Activated naive CD4-positive, alpha-beta T cell treated with anti-CD3 and anti-CD28 coated beads, Interleukin-2, amount 50 U/mL, for 24 hours (primary cell): ENCODE data around the gene EIF3K.

Experiments used
- H3K27ac Mint-ChIP-seq: one replicate; pipeline ENCODE4 v1.8.0; 2021; ENCODE audit warnings: mild to moderate bottlenecking, mixed read lengths
- H3K27me3 Mint-ChIP-seq: one replicate; pipeline ENCODE4 v1.8.0; 2021; ENCODE audit warnings: mixed read lengths
- H3K36me3 Mint-ChIP-seq: one replicate; pipeline ENCODE4 v1.8.0; 2021; ENCODE audit warnings: mixed read lengths
- H3K4me1 Mint-ChIP-seq: one replicate; pipeline ENCODE4 v1.8.0; 2021; ENCODE audit warnings: mixed read lengths
- H3K4me3 Mint-ChIP-seq: one replicate; pipeline ENCODE4 v1.8.0; 2021; ENCODE audit warnings: mild to moderate bottlenecking, mixed read lengths
- H3K9me3 Mint-ChIP-seq: one replicate; pipeline ENCODE4 v1.8.0; 2021; ENCODE audit warnings: mixed read lengths

EIF3K gene

GRCh38 chr19:38654628-38655055 is 35.7 kb downstream of the EIF3K start:
- Mint-ChIP-seq H3K27me3 (peaks cover 9% of the 10 kb centered on the region), H3K27ac (no peak overlapping the region), H3K36me3 (peaks cover 4% of the 10 kb centered on the region), H3K9me3 (no peaks in the 10 kb centered on the region), H3K4me1 (peaks cover 65% of the 10 kb centered on the region), H3K4me3 (no peak overlapping the region)

DNA sequence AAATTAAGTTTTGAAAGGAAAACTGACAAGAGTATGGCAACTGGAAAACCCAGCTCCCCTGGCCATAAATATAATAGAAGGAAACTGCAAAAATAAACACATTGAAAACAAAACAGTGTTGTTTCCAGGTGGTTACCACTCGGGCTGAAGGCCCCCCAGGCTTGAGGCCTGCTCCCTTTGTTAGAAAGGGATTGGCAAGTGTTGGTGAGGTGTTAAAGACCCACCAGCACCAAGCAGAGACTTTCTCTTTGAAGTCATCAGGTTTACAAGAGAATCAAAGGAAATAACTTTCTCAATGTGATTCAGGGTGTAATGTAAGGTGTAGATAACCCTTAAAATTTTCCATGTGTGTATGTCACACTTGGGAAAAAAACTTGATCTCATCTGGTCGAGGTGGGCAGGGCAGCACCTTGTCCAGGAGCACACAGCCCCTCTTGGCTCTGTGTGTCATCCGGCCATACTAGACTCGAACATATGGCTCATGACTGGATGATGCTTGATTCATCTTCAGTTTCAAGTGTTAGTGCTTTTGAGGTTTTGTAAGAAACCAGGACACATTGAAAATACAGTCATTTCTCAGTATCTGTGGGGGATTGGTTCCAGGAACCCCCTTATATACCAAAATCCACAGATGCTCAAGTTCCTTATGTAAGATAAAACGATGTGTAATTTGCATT is 36.3 kb downstream of the EIF3K start:
- peaks cover 58% of the 10 kb centered on the region for H3K4me1 Mint-ChIP-seq

GRCh38 chr19:38656171-38656981 is 37.4 kb downstream of the EIF3K start:
- no peaks in the 10 kb centered on the region for H3K9me3 Mint-ChIP-seq
- H3K36me3 Mint-ChIP-seq = peaks cover 6% of the 10 kb centered on the region
- peaks cover 57% of the 10 kb centered on the region for H3K4me1 Mint-ChIP-seq
- peaks cover 14% of the 10 kb centered on the region for H3K27me3 Mint-ChIP-seq
- peak overlapping the region; percentile 77 for H3K27ac Mint-ChIP-seq
- H3K4me3 Mint-ChIP-seq = peak overlapping the region; percentile 70

More for the DNA sequence above, 36.3 kb downstream of the EIF3K start:
- Mint-ChIP-seq H3K9me3 (no peaks in the 10 kb centered on the region), H3K36me3 (peaks cover 4% of the 10 kb centered on the region), H3K27ac (peak overlapping the region; percentile 77), H3K4me3 (no peak overlapping the region), H3K27me3 (peaks cover 9% of the 10 kb centered on the region)

- Mint-ChIP-seq H3K27ac (peak overlapping the region; percentile 41), H3K36me3 (peaks cover 6% of the 10 kb centered on the region), H3K9me3 (no peaks in the 10 kb centered on the region), H3K4me1 (peaks cover 57% of the 10 kb centered on the region), H3K4me3 (peak overlapping the region; percentile 26), H3K27me3 (peaks cover 19% of the 10 kb centered on the region)
Measured at GRCh38 chr19:38657633-38658222, 38.7 kb downstream of the EIF3K start.

- H3K4me1 Mint-ChIP-seq = peaks cover 55% of the 10 kb centered on the region
- no peaks in the 10 kb centered on the region for H3K9me3 Mint-ChIP-seq
- H3K27ac Mint-ChIP-seq = no peak overlapping the region
- peaks cover 19% of the 10 kb centered on the region for H3K27me3 Mint-ChIP-seq
- H3K36me3 Mint-ChIP-seq = peaks cover 4% of the 10 kb centered on the region
- H3K4me3 Mint-ChIP-seq = no peak overlapping the region
Measured at GRCh38 chr19:38658462-38659306, 39.7 kb downstream of the EIF3K start.

DNA sequence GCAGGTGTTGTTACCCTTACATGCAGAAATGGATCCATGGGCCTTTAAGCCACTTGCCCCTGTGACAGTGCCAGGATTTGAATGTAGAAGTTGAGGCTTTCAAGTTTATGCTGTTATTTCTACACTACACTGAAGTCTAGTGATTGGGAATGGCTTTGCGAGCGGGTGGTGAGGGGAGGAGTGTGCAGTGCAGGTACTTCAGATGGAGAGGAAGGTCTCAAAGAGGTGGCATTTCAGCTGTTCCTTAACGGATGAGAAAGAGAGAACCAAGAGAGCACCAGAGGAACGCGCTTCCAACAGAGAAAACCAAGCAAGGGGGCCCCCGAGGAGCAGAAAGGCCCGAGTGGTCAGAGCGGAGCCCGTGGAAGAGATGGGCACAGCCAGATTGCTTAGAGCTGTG is 41.7 kb downstream of the EIF3K start:
- Mint-ChIP-seq H3K9me3 (no peaks in the 10 kb centered on the region), H3K36me3 (peaks cover 6% of the 10 kb centered on the region), H3K4me1 (peaks cover 46% of the 10 kb centered on the region), H3K27me3 (peaks cover 20% of the 10 kb centered on the region), H3K4me3 (no peak overlapping the region), H3K27ac (no peak overlapping the region)

- peaks cover 42% of the 10 kb centered on the region for H3K4me1 Mint-ChIP-seq
- H3K4me3 Mint-ChIP-seq = no peak overlapping the region
- no peaks in the 10 kb centered on the region for H3K9me3 Mint-ChIP-seq
- no peak overlapping the region for H3K27ac Mint-ChIP-seq
- peaks cover 20% of the 10 kb centered on the region for H3K27me3 Mint-ChIP-seq
- H3K36me3 Mint-ChIP-seq = peaks cover 6% of the 10 kb centered on the region
Measured at GRCh38 chr19:38661136-38661535, 42.1 kb downstream of the EIF3K start.

- H3K4me3 Mint-ChIP-seq = no peak overlapping the region
- no peak overlapping the region for H3K27ac Mint-ChIP-seq
- H3K27me3 Mint-ChIP-seq = peaks cover 20% of the 10 kb centered on the region
- H3K4me1 Mint-ChIP-seq = peaks cover 39% of the 10 kb centered on the region
- H3K36me3 Mint-ChIP-seq = peaks cover 6% of the 10 kb centered on the region
- H3K9me3 Mint-ChIP-seq = no peaks in the 10 kb centered on the region
Measured at GRCh38 chr19:38661996-38662395, 43.0 kb downstream of the EIF3K start.

- Mint-ChIP-seq H3K4me1 (peaks cover 37% of the 10 kb centered on the region), H3K4me3 (no peak overlapping the region), H3K9me3 (no peaks in the 10 kb centered on the region), H3K27me3 (peaks cover 20% of the 10 kb centered on the region), H3K27ac (no peak overlapping the region), H3K36me3 (peaks cover 7% of the 10 kb centered on the region)
Measured at GRCh38 chr19:38662537-38663155, 43.7 kb downstream of the EIF3K start.

DNA sequence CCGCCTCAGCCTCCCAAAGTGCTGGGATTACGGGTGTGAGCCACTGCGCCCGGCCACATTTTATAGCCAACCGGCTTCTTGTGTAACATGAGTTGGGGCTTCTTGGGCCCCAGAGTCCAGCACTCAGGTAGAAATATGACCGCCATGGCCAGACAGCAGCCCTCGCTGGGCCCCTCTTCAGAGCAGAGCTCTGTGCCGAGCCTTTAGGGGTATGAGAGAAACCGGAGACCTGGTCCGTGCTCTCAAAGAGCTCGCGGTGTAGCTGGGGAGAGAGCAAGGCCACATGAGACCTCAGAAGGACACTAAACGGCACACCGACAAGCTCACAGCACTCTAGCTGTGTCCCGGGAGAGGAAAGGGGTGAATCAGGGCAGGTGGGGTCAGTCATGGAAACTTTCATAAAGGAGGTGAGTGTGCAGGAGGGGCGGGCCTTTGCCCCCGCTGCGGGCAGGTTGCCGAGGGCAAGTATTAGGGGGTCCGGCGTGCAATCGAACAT is 44.2 kb downstream of the EIF3K start:
- Mint-ChIP-seq H3K27me3 (peaks cover 19% of the 10 kb centered on the region), H3K36me3 (peaks cover 7% of the 10 kb centered on the region), H3K4me1 (peaks cover 37% of the 10 kb centered on the region), H3K4me3 (no peak overlapping the region), H3K9me3 (no peaks in the 10 kb centered on the region), H3K27ac (no peak overlapping the region)

- peak overlapping the region; percentile 7 for H3K4me3 Mint-ChIP-seq
- no peaks in the 10 kb centered on the region for H3K9me3 Mint-ChIP-seq
- H3K36me3 Mint-ChIP-seq = peaks cover 7% of the 10 kb centered on the region
- peaks cover 19% of the 10 kb centered on the region for H3K27me3 Mint-ChIP-seq
- H3K27ac Mint-ChIP-seq = no peak overlapping the region
- H3K4me1 Mint-ChIP-seq = peaks cover 37% of the 10 kb centered on the region
Measured at GRCh38 chr19:38663957-38664502, 45.0 kb downstream of the EIF3K start.

GRCh38 chr19:38664503-38665211 is 45.7 kb downstream of the EIF3K start:
- Mint-ChIP-seq H3K4me1 (peaks cover 41% of the 10 kb centered on the region), H3K36me3 (peaks cover 7% of the 10 kb centered on the region), H3K27ac (no peak overlapping the region), H3K27me3 (peaks cover 19% of the 10 kb centered on the region), H3K4me3 (peak overlapping the region; percentile 7), H3K9me3 (no peaks in the 10 kb centered on the region)

DNA sequence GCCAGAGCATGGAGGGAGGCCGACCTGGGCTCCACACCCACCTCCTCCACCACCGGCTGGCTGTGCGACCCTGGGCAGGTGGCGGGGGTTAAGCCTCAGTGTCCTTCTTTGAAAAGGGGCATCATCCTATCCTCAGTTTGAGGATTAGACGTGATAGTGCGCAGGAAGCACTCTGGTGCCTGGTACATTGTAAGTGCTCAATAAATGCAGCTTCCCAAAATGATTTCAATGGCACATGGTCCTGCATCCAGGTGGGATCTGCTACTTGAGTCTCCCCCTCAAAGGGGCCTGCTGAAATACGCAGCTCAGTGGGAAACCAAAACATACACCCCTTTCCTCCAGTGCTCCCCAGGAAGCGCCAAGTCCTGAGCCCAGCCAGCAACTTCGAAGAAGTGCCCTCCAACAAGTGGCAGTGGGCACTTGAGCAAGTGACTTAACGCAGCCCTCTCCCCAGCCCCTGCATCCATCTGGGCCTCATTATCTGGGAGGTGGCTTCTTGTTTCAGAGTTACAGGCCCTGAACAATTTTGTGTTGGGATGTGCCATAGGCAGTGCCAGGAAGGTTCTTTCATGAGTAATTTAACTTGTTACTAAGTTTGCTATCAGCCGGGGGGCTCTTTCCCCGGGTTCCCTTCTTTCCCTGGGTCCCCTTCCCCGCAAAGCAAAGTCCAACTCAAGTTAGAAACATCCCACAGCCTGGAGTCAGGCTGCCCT is 46.4 kb downstream of the EIF3K start:
- peaks cover 7% of the 10 kb centered on the region for H3K36me3 Mint-ChIP-seq
- H3K4me1 Mint-ChIP-seq = peaks cover 48% of the 10 kb centered on the region
- no peaks in the 10 kb centered on the region for H3K9me3 Mint-ChIP-seq
- no peak overlapping the region for H3K27ac Mint-ChIP-seq
- H3K4me3 Mint-ChIP-seq = no peak overlapping the region
- H3K27me3 Mint-ChIP-seq = peaks cover 21% of the 10 kb centered on the region
